K562 (cell line): ENCODE results near the gene PSD4. TPM values are rescaled to one million over a fixed set of nuclear protein-coding genes. Genes with fewer than 3 reads are reported as not detected.

Experiments used
- ATAC-seq: fragments of 200-7000 bp; cut with Tn5 transposase; 3 replicates; pipeline ENCODE4 v1.9.1; 2020; ENCODE audit warnings: moderate library complexity
- BruUV-seq: library from RNA; stranded (reverse); fragments of 400-500 nt; replicated peaks from 2 replicates; lab custom pipeline; 2021; lab: Mats Ljungman, UMichigan
- CTCF ChIA-PET: fragments of 300-600 bp; formaldehyde crosslinking; extraction: SDS; loops from one replicate; lab custom pipeline; 2021; ENCODE audit warnings: low intra/inter-chr PET ratio; lab: Yijun Ruan, JAX
- POLR2A ChIA-PET: fragments of 300-600, 350-650 bp; sonication (Branson Sonifier 250); formaldehyde crosslinking; extraction: SDS; loops from one replicate; lab custom pipeline; 2021; ENCODE audit warnings: antibody characterized with exemption, inconsistent platforms; lab: Yijun Ruan, JAX
- DNase-seq, 4 experiments: peaks; one replicate each; pipeline versions ENCODE4 v3.0.0 to v3.0.0-alpha.2; 2011 to 2018; ENCODE audit warnings: low spot score in 3 of 4, mixed read lengths in 3 of 4; ENCODE audit errors: extremely low read depth in 1 of 4
- FAIRE-seq: peaks from 2 replicates; lab custom pipeline; 2011; peaks lifted over from hg19 to GRCh38; lab: Jason Lieb, UNC
- H2AFZ ChIP-seq: 2 replicates; pipeline ENCODE4 v1.6.0; 2011; ENCODE audit warnings: low read depth, low read length, control low read depth, inconsistent platforms
- H3K27ac ChIP-seq: fragments of 200-600 bp; 3 replicates; pipeline ENCODE4 v1.8.0; 2011; ENCODE audit warnings: low read depth, mild to moderate bottlenecking, control low read depth, inconsistent platforms, low read length, moderate library complexity, mixed read lengths; ENCODE audit errors: extremely low read depth
- H3K27me3 ChIP-seq, 2 experiments: fragments of 300-600 bp in 1 of 2; 2 replicates in 1 of 2; 3 replicates in 1 of 2; pipeline versions ENCODE4 v1.6.0 to v1.8.0; 2011; ENCODE audit warnings: inconsistent platforms in 2 of 2, low read length in 2 of 2, mild to moderate bottlenecking in 1 of 2, mixed read lengths in 1 of 2, moderate library complexity in 1 of 2; ENCODE audit not compliant: control insufficient read depth in 2 of 2, insufficient read depth in 2 of 2
- H3K36me3 ChIP-seq: fragments of 300-600 bp; 3 replicates; pipeline ENCODE4 v1.8.0; 2011; ENCODE audit warnings: mild to moderate bottlenecking, low read length, inconsistent platforms; ENCODE audit not compliant: control insufficient read depth, insufficient read depth
- H3K4me1 ChIP-seq, 2 experiments: fragments of 200-600 bp in 1 of 2; replicated peaks in 1 of 2; 2 replicates in 1 of 2; 3 replicates in 1 of 2; pipeline versions ENCODE4 v1.5.1 to v1.8.0; 2011; ENCODE audit warnings: inconsistent platforms in 2 of 2, low read length in 2 of 2, mild to moderate bottlenecking in 1 of 2, mixed read lengths in 1 of 2, moderate library complexity in 1 of 2; ENCODE audit not compliant: control insufficient read depth in 2 of 2, insufficient read depth in 2 of 2
- H3K4me2 ChIP-seq: 2 replicates; pipeline ENCODE4 v1.6.1; 2011; ENCODE audit warnings: low read length, control low read depth, inconsistent platforms, mixed read lengths; ENCODE audit not compliant: insufficient read depth
- H3K4me3 ChIP-seq: fragments of 200-600 bp; sonication (generic), shearing (Covaris generic); 2 replicates; pipeline ENCODE4 v1.5.1; 2016; ENCODE audit warnings: control low read depth, inconsistent platforms
- H3K79me2 ChIP-seq: fragments of 200-600 bp; 3 replicates; pipeline ENCODE4 v1.8.0; 2011; ENCODE audit warnings: low read length, inconsistent platforms; ENCODE audit not compliant: control insufficient read depth, insufficient read depth
- H3K9ac ChIP-seq, 2 experiments: 2 replicates each; pipeline versions ENCODE4 v1.6.0 to v1.6.1; 2011; ENCODE audit warnings: low read depth in 2 of 2, low read length in 2 of 2, control low read depth in 1 of 2, inconsistent platforms in 1 of 2, mild to moderate bottlenecking in 1 of 2, mixed read lengths in 1 of 2; ENCODE audit not compliant: insufficient read depth in 1 of 2
- H3K9me1 ChIP-seq: one replicate; pipeline ENCODE4 v1.6.0; 2011; ENCODE audit warnings: inconsistent platforms, mild to moderate bottlenecking, low read length, moderate library complexity; ENCODE audit not compliant: control insufficient read depth, insufficient read depth
- H3K9me3 ChIP-seq: replicated peaks from 2 replicates; pipeline ENCODE4 v1.5.1; 2011; ENCODE audit warnings: low read depth, low read length, inconsistent platforms; ENCODE audit not compliant: control insufficient read depth, insufficient read depth
- H4K20me1 ChIP-seq: replicated peaks from 2 replicates; pipeline ENCODE4 v1.6.1; 2011; ENCODE audit warnings: low read length, inconsistent platforms, mixed read lengths; ENCODE audit not compliant: control insufficient read depth, insufficient read depth
- HDAC8 ChIP-seq: fragments of 450-650 bp; IDR thresholded peaks from 2 replicates; pipeline ENCODE4 v1.6.1; 2016; ENCODE audit warnings: mild to moderate bottlenecking, missing genetic modification characterization, moderate library complexity, missing compliant biosample characterization
- WGBS: fragments of 100-300 bp; shearing (Covaris generic); methylation state at CpG from one replicate; pipeline ENCODE4 v1.1.6; 2016; ENCODE audit warnings: low coverage, mixed read lengths; ENCODE audit not compliant: insufficient coverage; ENCODE audit errors: missing lambda C conversion rate; 5-methylcytosine and 5-hydroxymethylcytosine counted together
- in situ Hi-C: fragments of 300-500 bp; cut with MboI; formaldehyde crosslinking; loops from 4 replicates; pipeline ENCODE4 v1.15.0; 2018; ENCODE audit warnings: inconsistent platforms, mixed read lengths
- intact Hi-C: fragments of 100-400 bp; cut with micrococcal nuclease; formaldehyde crosslinking; loops from 2 replicates; pipeline ENCODE4 v1.14.2; 2022
- polyA plus RNA-seq, 8 experiments: library from polyadenylated mRNA; depleted of rRNA in 4 of 8; stranded (reverse) in 5 of 8; unstranded in 3 of 8; fragments of >200 nt; fragmentation: Nextera tagmentation in 2 of 8; fragmentation: Illumina TruSeq in 1 of 8; extraction: Ambion mirVana in 2 of 8; extraction: Trizol in 1 of 8; gene quantifications; 2 replicates each; pipeline versions ENCODE4 v1.2.1 to v1.2.3, GENCODE V29; 2011 to 2014; ENCODE audit warnings: inconsistent platforms in 1 of 8, missing spikeins in 1 of 8
- total RNA-seq, 7 experiments: library from RNA; depleted of rRNA in 6 of 7; stranded (reverse); fragments of >200 nt in 6 of 7; fragmentation: Illumina TruSeq in 2 of 7; extraction: Trizol in 2 of 7; gene quantifications; 2 replicates each; pipeline versions ENCODE4 v1.2.1 to v1.2.3, GENCODE V29; 2011 to 2021; ENCODE audit warnings: low replicate concordance in 1 of 7
- TF ChIP-seq, protein P1 (sequence below), 2 experiments: fragments of 450-650 bp in 1 of 2; sonication (generic) in 1 of 2; formaldehyde crosslinking in 1 of 2; IDR thresholded peaks; 2 replicates each; pipeline versions ENCODE4 v1.7.1 to v1.9.0; 2016 to 2022; ENCODE audit warnings: inconsistent platforms in 1 of 2, mild to moderate bottlenecking in 1 of 2, missing genetic modification reagents in 1 of 2

The PSD4 gene
- total and polyA plus RNA-seq, 9 of the 15 experiments (the other 6 are each of a cell fraction or from before 2014, with no cell fraction given) = 0.46 to 54.0 (median 20.8) TPM

DNA sequence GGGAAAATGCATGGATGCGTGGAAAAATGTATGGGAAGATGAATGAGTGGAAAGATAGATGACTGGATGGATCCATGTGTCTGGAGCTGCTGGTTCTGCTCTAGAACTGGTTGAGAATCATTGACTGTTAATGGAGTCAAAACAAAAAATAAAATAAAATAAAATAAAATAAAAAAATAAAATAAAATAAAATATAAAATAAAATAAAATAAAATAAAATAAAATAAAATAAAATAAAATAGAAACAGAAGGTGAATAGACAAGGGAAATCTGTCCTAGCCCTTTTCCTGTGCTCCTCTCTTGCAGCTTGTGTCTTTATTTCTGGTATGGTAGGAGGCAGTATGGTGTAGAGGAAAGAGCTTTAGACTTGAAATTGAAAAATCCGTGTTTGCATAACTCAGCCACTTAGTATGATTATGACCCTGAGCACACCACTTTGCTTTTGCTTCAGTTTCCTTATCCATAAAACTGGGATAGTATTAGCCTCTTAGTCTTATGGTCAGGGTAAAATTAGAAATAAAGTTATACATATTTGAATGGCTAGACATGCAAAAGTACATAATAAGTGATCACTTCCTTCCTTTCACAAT, 51.0 kb downstream of the PSD4 start:
- H2AFZ ChIP-seq = no peak overlapping the region
- no peaks in the 10 kb centered on the region for H3K79me2 ChIP-seq
- FAIRE-seq (no peak), DNase-seq (no peak), ATAC-seq (no peak)
- 0% methylated on average over 2 of the region's 2 CpGs for WGBS
- 0 out of 5 replicates have a peak, but pooled peaks cover 0 to 4% of the 10 kb centered on the region in 2 experiments for H3K27me3 ChIP-seq
- H3K27ac ChIP-seq = no peak overlapping the region
- CTCF ChIA-PET = no interaction called here
- H4K20me1 ChIP-seq = no peaks in the 10 kb centered on the region
- POLR2A ChIA-PET = no interaction called here
- no peak overlapping the region for H3K4me3 ChIP-seq
- in situ Hi-C loops = no loop called here
- no peak overlapping the region for H3K4me2 ChIP-seq
- no peaks in the 10 kb centered on the region for H3K9me1 ChIP-seq
- no peaks in the 10 kb centered on the region for H3K36me3 ChIP-seq
- intact Hi-C loops = loop anchor here (5.0 kb wide), 1 partner anchor 87 kb away; no protein-coding TSS in a partner anchor
- H3K9me3 ChIP-seq = no peaks in the 10 kb centered on the region
- TF ChIP-seq HDAC8 (tag) = no peak
- TF ChIP-seq, protein P1, sequence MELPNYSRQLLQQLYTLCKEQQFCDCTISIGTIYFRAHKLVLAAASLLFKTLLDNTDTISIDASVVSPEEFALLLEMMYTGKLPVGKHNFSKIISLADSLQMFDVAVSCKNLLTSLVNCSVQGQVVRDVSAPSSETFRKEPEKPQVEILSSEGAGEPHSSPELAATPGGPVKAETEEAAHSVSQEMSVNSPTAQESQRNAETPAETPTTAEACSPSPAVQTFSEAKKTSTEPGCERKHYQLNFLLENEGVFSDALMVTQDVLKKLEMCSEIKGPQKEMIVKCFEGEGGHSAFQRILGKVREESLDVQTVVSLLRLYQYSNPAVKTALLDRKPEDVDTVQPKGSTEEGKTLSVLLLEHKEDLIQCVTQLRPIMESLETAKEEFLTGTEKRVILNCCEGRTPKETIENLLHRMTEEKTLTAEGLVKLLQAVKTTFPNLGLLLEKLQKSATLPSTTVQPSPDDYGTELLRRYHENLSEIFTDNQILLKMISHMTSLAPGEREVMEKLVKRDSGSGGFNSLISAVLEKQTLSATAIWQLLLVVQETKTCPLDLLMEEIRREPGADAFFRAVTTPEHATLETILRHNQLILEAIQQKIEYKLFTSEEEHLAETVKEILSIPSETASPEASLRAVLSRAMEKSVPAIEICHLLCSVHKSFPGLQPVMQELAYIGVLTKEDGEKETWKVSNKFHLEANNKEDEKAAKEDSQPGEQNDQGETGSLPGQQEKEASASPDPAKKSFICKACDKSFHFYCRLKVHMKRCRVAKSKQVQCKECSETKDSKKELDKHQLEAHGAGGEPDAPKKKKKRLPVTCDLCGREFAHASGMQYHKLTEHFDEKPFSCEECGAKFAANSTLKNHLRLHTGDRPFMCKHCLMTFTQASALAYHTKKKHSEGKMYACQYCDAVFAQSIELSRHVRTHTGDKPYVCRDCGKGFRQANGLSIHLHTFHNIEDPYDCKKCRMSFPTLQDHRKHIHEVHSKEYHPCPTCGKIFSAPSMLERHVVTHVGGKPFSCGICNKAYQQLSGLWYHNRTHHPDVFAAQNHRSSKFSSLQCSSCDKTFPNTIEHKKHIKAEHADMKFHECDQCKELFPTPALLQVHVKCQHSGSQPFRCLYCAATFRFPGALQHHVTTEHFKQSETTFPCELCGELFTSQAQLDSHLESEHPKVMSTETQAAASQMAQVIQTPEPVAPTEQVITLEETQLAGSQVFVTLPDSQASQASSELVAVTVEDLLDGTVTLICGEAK (IDR thresholded peaks at IDR 0.05) = 0 out of 2 replicates have a peak, but pooled peaks have one; percentile 29
- TF ChIP-seq, protein P1 (CRISPR knock-in tag; IDR thresholded peaks at IDR 0.05) = no peak
- no TSS peak for BruUV-seq
- H3K9ac ChIP-seq = no peak overlapping the region
- H3K4me1 ChIP-seq = peaks cover 5 to 6% of the 10 kb centered on the region in 2 experiments; a peak in 3 of 5 replicates
